Measurements from ENCODE around the gene DEPDC1B.
"Not testable (repeated sequence)": the region's sequence is repeated elsewhere in the genome, so short reads cannot be mapped to it uniquely, and the experiment has no call there.

Gene DEPDC1B

GRCh38 chr5:60583616-60584015 is 116.3 kb downstream of the DEPDC1B start:
- DNase-seq = no peak

- DNase-seq = no peak
Observed at GRCh38 chr5:60578315-60578714, 121.7 kb downstream of the DEPDC1B start.

GRCh38 chr5:60577116-60577515 is 122.8 kb downstream of the DEPDC1B start:
- DNase-seq = no peak

GRCh38 chr5:60576425-60576824 is 123.5 kb downstream of the DEPDC1B start:
- no peak for DNase-seq

GRCh38 chr5:60568646-60569045 is 131.3 kb downstream of the DEPDC1B start:
- DNase-seq = no peak

GRCh38 chr5:60563696-60564324 is 136.2 kb downstream of the DEPDC1B start:
- DNase-seq = no peak

- DNase-seq = not testable (repeated sequence)
Observed at GRCh38 chr5:60553291-60553690, 146.7 kb downstream of the DEPDC1B start.

- DNase-seq = no peak
Observed at GRCh38 chr5:60551829-60552228, 148.1 kb downstream of the DEPDC1B start.

GRCh38 chr5:60551250-60551649 is 148.7 kb downstream of the DEPDC1B start:
- DNase-seq = no peak

- DNase-seq = no peak
Observed at GRCh38 chr5:60550311-60550710, 149.7 kb downstream of the DEPDC1B start.

- DNase-seq = no peak
Observed at GRCh38 chr5:60549841-60550240, 150.1 kb downstream of the DEPDC1B start.
